SU-DHL-6 (cell line): ENCODE data around the gene CDH13.

ENCODE experiments used
- H2AFZ ChIP-seq: fragments of 200-600 bp; sonication (generic); 2 replicates; pipeline ENCODE4 v1.6.1; 2014; ENCODE audit warnings: low read depth, mild to moderate bottlenecking, moderate library complexity, mixed read lengths, antibody characterized with exemption, low read length; ENCODE audit not compliant: severe bottlenecking
- H3F3A ChIP-seq: fragments of 200-600 bp; shearing (Covaris generic); 2 replicates; pipeline ENCODE4 v1.6.0; 2016; ENCODE audit warnings: antibody characterized with exemption, mild to moderate bottlenecking; ENCODE audit not compliant: insufficient read depth
- H3K27ac ChIP-seq: fragments of 200-600 bp; sonication (generic); 2 replicates; pipeline ENCODE4 v1.5.1; 2016; ENCODE audit warnings: low read depth, mild to moderate bottlenecking, low read length, moderate library complexity, mixed read lengths
- H3K27me3 ChIP-seq: fragments of 200-600 bp; sonication (generic), shearing (Covaris generic); 2 replicates; pipeline ENCODE4 v1.6.0; 2014; ENCODE audit warnings: mild to moderate bottlenecking, low read length
- H3K36me3 ChIP-seq: fragments of 200-600 bp; sonication (generic); 2 replicates; pipeline ENCODE4 v1.6.1; 2014; ENCODE audit warnings: mild to moderate bottlenecking, low read length, mixed read lengths
- H3K4me2 ChIP-seq: fragments of 300-600, 200-600 bp; shearing (Covaris generic), sonication (generic); 2 replicates; pipeline ENCODE4 v1.6.0; 2014; ENCODE audit warnings: low read length, low read depth, mild to moderate bottlenecking; ENCODE audit not compliant: poor library complexity, severe bottlenecking
- H3K4me3 ChIP-seq: fragments of 200-600 bp; sonication (generic); 2 replicates; pipeline ENCODE4 v1.5.1; 2014; ENCODE audit warnings: antibody characterized with exemption, low read length, mild to moderate bottlenecking, mixed read lengths; ENCODE audit not compliant: insufficient read depth, poor library complexity, severe bottlenecking
- H3K79me2 ChIP-seq: fragments of 200-600 bp; sonication (generic); 2 replicates; pipeline ENCODE4 v1.6.1; 2014; ENCODE audit warnings: mild to moderate bottlenecking, low read length, moderate library complexity; ENCODE audit not compliant: insufficient read depth
- H3K9ac ChIP-seq: fragments of 200-600 bp; sonication (generic); 2 replicates; pipeline ENCODE4 v1.7.0; 2014; ENCODE audit warnings: mild to moderate bottlenecking, low read length
- H3K9me2 ChIP-seq: fragments of 200-600 bp; sonication (generic); replicated peaks from 2 replicates; pipeline ENCODE4 v1.6.1; 2014; ENCODE audit warnings: low read length; ENCODE audit not compliant: insufficient read depth
- H3K9me3 ChIP-seq: fragments of 200-600 bp; sonication (generic); 2 replicates; pipeline ENCODE4 v1.6.1; 2014; ENCODE audit warnings: low read length, mixed read lengths; ENCODE audit not compliant: insufficient read depth
- H4K20me1 ChIP-seq: fragments of 200-600 bp; sonication (generic); 2 replicates; pipeline ENCODE4 v1.6.1; 2014; ENCODE audit warnings: low read depth, mild to moderate bottlenecking, antibody characterized with exemption, low read length, moderate library complexity, mixed read lengths
- EZH2phosphoT487 ChIP-seq: fragments of 200-600 bp; sonication (generic), shearing (Covaris generic); conservative IDR thresholded peaks from 2 replicates; pipeline ENCODE4 v1.6.1; 2018; ENCODE audit warnings: mild to moderate bottlenecking, antibody characterized with exemption, low read length, moderate library complexity, mixed read lengths
- TF ChIP-seq, protein P1 (sequence below): fragments of 200-600 bp; sonication (generic); IDR thresholded peaks from one replicate; pipeline ENCODE4 v1.5.1; 2017; ENCODE audit warnings: antibody characterized with exemption, mild to moderate bottlenecking, low read length, moderate library complexity; ENCODE audit not compliant: insufficient read depth, poor library complexity, severe bottlenecking

Gene CDH13

DNA sequence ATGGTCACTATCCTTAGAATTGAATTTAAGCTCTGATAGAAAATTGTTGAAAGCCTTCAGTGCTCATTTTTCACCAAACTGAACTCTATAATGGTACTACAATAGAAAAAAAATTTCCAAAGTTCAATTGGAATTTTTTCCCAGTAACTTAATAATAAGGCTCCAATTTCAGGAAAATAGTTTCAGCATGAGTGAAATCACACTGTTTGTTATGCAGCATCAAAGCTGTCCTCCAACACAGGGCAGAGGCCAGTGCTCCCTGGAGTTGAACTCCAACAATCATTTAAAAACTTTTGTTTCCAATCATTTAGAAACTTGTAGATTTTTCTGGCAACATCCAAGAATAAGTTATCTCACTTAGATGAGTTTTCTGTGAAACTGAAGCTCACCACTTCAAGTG, 1077.9 kb downstream of the CDH13 start:
- Histone ChIP-seq H3K4me3 (no peak overlapping the region), H3K9ac (no peak overlapping the region), H3K27ac (no peak overlapping the region), H3K27me3 (no peaks in the 10 kb centered on the region), H3K36me3 (no peaks in the 10 kb centered on the region), H3K4me2 (no peak overlapping the region), H3K9me2 (no peaks in the 10 kb centered on the region), H3K9me3 (no peaks in the 10 kb centered on the region), H3F3A (no peaks in the 10 kb centered on the region), H3K79me2 (no peaks in the 10 kb centered on the region), H4K20me1 (no peaks in the 10 kb centered on the region), H2AFZ (no peak overlapping the region)
- TF ChIP-seq, protein P1, sequence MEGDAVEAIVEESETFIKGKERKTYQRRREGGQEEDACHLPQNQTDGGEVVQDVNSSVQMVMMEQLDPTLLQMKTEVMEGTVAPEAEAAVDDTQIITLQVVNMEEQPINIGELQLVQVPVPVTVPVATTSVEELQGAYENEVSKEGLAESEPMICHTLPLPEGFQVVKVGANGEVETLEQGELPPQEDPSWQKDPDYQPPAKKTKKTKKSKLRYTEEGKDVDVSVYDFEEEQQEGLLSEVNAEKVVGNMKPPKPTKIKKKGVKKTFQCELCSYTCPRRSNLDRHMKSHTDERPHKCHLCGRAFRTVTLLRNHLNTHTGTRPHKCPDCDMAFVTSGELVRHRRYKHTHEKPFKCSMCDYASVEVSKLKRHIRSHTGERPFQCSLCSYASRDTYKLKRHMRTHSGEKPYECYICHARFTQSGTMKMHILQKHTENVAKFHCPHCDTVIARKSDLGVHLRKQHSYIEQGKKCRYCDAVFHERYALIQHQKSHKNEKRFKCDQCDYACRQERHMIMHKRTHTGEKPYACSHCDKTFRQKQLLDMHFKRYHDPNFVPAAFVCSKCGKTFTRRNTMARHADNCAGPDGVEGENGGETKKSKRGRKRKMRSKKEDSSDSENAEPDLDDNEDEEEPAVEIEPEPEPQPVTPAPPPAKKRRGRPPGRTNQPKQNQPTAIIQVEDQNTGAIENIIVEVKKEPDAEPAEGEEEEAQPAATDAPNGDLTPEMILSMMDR = no peak
- no peak for TF ChIP-seq EZH2phosphoT487

DNA sequence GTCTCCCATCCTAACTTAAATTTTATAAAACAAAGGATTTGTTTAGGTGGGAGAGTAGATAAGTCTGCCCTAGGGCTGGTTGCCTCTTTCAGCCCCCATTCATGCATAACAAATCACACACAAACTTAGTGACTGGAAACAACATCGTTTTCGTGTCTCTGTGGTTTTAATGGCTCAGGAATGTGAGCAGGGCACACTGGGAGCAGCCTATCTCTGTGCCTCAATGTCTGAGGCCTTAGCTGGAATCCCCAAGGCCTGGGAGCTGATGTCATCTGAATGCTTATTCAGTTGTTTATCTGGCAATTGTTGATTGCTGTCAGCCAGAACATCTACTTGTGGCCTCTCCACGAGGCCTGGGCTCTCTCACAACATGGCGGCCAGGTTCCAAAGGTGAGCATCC, 1079.1 kb downstream of the CDH13 start:
- H4K20me1 ChIP-seq = no peaks in the 10 kb centered on the region
- H3K9me3 ChIP-seq = no peaks in the 10 kb centered on the region
- H3K4me3 ChIP-seq = no peak overlapping the region
- H3F3A ChIP-seq = no peaks in the 10 kb centered on the region
- TF ChIP-seq, protein P1 = no peak
- no peak for TF ChIP-seq EZH2phosphoT487
- H3K36me3 ChIP-seq = no peaks in the 10 kb centered on the region
- no peak overlapping the region for H2AFZ ChIP-seq
- no peaks in the 10 kb centered on the region for H3K9me2 ChIP-seq
- no peak overlapping the region for H3K9ac ChIP-seq
- H3K27ac ChIP-seq = no peak overlapping the region
- H3K27me3 ChIP-seq = no peaks in the 10 kb centered on the region
- H3K79me2 ChIP-seq = no peaks in the 10 kb centered on the region
- H3K4me2 ChIP-seq = no peak overlapping the region

DNA sequence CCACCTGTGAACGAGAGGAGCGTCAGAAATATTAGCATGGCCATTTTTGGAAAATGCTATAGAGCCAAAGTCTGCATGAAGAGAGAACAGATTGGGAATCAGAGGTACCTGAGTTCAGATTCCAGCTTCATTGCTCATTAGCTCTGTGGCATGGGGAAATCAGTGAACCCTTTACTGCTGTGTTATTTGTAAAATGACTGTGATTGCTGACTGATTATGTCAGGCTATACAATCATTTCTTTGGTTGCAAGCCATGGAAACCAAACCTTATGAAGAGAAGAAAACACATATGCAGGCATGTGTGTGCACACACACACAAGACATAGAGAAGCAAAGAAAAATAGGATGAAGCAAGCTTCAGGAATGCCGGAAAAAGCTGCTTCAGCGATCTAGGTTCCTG, 1079.6 kb downstream of the CDH13 start:
- no peak overlapping the region for H2AFZ ChIP-seq
- no peak overlapping the region for H3K4me3 ChIP-seq
- H3K27me3 ChIP-seq = no peaks in the 10 kb centered on the region
- no peak for TF ChIP-seq EZH2phosphoT487
- TF ChIP-seq, protein P1 = no peak
- no peak overlapping the region for H3K27ac ChIP-seq
- H3K9ac ChIP-seq = no peak overlapping the region
- H3K4me2 ChIP-seq = no peak overlapping the region
- H3F3A ChIP-seq = no peaks in the 10 kb centered on the region
- H4K20me1 ChIP-seq = no peaks in the 10 kb centered on the region
- H3K79me2 ChIP-seq = no peaks in the 10 kb centered on the region
- H3K36me3 ChIP-seq = no peaks in the 10 kb centered on the region
- no peaks in the 10 kb centered on the region for H3K9me2 ChIP-seq
- H3K9me3 ChIP-seq = no peaks in the 10 kb centered on the region

DNA sequence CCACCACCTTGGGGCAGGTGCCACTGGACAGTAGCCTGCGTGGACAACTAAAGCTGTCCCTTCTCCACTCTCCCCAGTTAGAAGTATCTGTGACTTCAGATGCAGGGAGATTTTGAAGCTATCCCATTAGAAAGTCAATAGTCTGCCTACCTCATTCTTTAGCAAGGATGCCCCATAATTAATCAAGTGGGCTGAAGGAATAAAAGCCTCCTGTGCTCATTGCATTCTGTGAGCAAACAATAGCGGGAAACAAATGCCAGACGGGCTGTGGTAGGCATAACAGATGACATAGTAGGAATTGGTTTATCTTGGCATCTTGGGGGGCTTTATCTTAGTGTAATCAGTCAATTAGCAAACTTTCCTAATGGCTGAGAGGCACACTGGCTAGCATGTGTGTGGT, 1084.3 kb downstream of the CDH13 start:
- Histone ChIP-seq H3K9me2 (no peaks in the 10 kb centered on the region), H3K36me3 (no peaks in the 10 kb centered on the region), H3K27ac (no peak overlapping the region), H3K79me2 (no peaks in the 10 kb centered on the region), H3K4me2 (no peak overlapping the region), H3K9ac (no peak overlapping the region), H3K9me3 (no peaks in the 10 kb centered on the region), H4K20me1 (no peaks in the 10 kb centered on the region), H2AFZ (no peak overlapping the region), H3K27me3 (no peaks in the 10 kb centered on the region), H3K4me3 (no peak overlapping the region), H3F3A (no peaks in the 10 kb centered on the region)
- no peak for TF ChIP-seq EZH2phosphoT487
- TF ChIP-seq, protein P1 = no peak
